Progenitor cell of endocrine pancreas (in vitro differentiated cells): ENCODE measurements around the gene IL9R. TPM values are rescaled to one million over a fixed set of nuclear protein-coding genes. Genes with fewer than 3 reads are reported as not detected.
"Not testable (repeated sequence)": the region's sequence is repeated elsewhere in the genome, so short reads cannot be mapped to it uniquely, and the experiment has no call there.

Experiments
- DNase-seq: peaks from one replicate; pipeline ENCODE4 v3.0.0; 2021; ENCODE audit warnings: low spot score; ENCODE audit not compliant: unreplicated experiment
- H3K27ac Mint-ChIP-seq: 2 replicates; pipeline ENCODE4 v1.8.0; 2021; ENCODE audit warnings: mild to moderate bottlenecking, moderate library complexity, mixed read lengths
- H3K27me3 Mint-ChIP-seq: 2 replicates; pipeline ENCODE4 v1.8.0; 2021; ENCODE audit warnings: mixed read lengths
- H3K36me3 Mint-ChIP-seq: 2 replicates; pipeline ENCODE4 v1.8.0; 2022; ENCODE audit warnings: mixed read lengths; ENCODE audit not compliant: insufficient read depth
- H3K4me1 Mint-ChIP-seq: 2 replicates; pipeline ENCODE4 v1.8.0; 2021; ENCODE audit warnings: low read depth, mixed read lengths
- H3K4me3 Mint-ChIP-seq: 2 replicates; pipeline ENCODE4 v1.8.0; 2021; ENCODE audit warnings: low read depth, mild to moderate bottlenecking, moderate library complexity, mixed read lengths
- H3K9me3 Mint-ChIP-seq: 2 replicates; pipeline ENCODE4 v1.8.0; 2021; ENCODE audit warnings: low read depth, mixed read lengths
- total RNA-seq: library from RNA; stranded (reverse); gene quantifications from 2 replicates; pipeline ENCODE4 v1.2.1, GENCODE V29; 2021

The IL9R gene
- total RNA-seq, 1 donor from 2014 or later, result not detected

DNA sequence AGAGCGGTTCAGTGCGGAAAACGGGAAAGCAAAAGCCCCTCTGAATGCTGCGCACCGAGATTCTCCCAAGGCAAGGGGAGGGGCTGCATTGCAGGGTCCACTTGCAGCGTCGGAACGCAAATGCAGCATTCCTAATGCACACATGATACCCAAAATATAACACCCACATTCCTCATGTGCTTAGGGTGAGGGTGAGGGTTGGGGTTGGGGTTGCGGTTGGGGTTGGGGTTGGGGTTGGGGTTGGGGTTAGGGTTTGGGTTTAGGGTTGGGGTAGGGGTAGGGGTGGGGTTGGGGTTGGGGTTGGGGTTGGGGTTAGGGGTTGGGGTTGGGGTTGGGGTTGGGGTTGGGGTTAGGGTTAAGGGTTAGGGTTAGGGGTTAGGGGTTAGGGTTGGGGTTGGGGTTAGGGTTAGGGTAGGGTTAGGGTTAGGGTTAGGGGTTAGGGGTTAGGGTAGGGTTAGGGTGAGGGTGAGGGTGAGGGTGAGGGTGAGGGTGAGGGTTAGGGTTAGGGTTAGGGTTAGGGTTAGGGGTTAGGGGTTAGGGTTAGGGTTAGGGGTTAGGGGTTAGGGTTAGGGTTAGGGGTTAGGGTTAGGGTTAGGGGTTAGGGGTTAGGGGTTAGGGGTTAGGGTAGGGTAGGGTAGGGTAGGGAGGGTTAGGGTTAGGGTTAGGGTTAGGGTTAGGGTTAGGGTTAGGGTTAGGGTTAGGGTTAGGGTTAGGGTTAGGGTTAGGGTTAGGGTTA is 32.4 kb downstream of the IL9R start:
- H3K9me3 Mint-ChIP-seq, H3K4me1 Mint-ChIP-seq, H3K27ac Mint-ChIP-seq, DNase-seq, H3K4me3 Mint-ChIP-seq, H3K27me3 Mint-ChIP-seq, H3K36me3 Mint-ChIP-seq: not testable (repeated sequence)

GRCh38 chrX:156030474-156030873 is 33.0 kb downstream of the IL9R start:
- H3K27me3 Mint-ChIP-seq, H3K4me1 Mint-ChIP-seq, H3K27ac Mint-ChIP-seq, DNase-seq, H3K9me3 Mint-ChIP-seq, H3K4me3 Mint-ChIP-seq, H3K36me3 Mint-ChIP-seq: not testable (repeated sequence)

Other genes starting within 250 kb of the IL9R start
- gene VAMP7, start 116.4 kb upstream of the IL9R start, total RNA-seq, result 20.8 and 22.2 TPM in 2 replicates